GM03348 (cell line): ENCODE results near the gene MXRA8.
"Not testable (repeated sequence)": the region's sequence is repeated elsewhere in the genome, so short reads cannot be mapped to it uniquely, and the experiment has no call there.

Experiments
- DNase-seq: peaks from one replicate; pipeline ENCODE4 v3.0.0; 2012; ENCODE audit warnings: low spot score

The MXRA8 gene

GRCh38 chr1:1320666-1321448 lies 37.5 kb downstream of the MXRA8 start:
- no peak for DNase-seq

- DNase-seq, result no peak
Measured at GRCh38 chr1:1319646-1319941, 38.8 kb downstream of the MXRA8 start.

DNA sequence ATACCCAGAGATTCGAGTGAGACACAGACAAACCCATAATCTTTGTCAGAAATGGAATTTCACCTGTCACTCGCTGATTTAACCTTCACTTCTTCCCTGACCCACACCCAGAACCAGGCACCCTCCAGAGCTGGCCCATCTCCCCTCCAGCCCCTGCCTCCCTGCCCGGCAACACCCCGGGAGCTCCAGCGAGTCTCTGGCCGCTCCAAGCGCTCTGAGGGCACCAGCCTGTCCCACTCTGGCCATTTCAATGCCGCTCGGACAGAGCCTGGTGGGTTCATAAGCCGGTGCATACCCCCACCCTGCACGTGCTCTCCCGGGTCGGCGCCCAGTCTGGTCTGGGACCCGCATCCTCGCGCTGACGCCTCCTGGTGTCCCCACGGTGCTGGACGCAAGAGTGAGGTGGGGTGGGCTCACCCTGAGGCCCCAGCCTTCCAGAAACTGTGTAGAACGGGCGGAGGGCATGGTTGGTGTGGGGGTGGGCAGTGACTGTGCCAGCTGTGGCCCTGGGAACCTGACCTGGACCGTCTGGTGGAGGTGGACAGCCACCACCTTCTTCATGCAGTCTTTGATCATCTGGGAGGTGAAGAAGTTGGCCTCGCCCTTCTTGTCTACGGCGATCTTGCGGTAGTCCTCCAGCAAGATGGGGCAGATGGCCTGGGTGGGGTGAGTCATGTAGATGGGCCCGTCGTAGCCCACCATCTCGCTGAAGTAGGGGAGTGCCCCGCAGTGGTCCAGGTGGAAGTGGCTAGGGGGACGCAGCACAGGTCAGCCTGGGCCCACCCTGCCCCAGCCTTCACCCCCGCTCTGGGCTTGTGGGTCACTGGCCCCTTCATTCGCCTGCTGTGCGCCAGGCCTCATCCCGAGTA lies 39.3 kb downstream of the MXRA8 start:
- DNase-seq, result no peak

DNA sequence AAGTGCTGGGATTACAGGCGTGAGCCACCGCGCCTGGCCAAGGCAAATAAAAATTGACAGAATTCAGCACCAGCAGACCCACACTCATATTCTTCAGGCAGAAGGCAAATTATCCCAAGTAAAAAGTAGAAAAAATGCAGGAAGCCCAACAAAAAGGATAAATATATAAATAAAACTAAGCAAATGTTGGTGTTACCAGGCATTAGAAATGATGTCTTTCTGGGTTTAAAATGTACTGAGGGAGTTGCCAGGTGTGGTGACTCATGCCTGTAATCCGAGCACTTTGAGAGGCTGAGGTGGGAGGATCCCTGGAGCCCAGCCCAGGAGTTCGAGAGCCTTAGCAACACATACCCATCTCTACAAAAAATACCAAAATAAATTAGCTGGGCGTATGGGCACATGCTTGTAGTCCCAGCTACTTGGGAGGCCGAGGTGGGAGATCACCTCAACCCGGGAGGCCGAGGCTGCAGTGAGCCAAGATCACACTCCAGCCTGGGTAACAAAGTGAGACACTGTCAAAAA lies 40.2 kb downstream of the MXRA8 start:
- peak; percentile 68 for DNase-seq

- DNase-seq, result no peak
Measured at GRCh38 chr1:1317420-1317819, 40.9 kb downstream of the MXRA8 start.

DNA sequence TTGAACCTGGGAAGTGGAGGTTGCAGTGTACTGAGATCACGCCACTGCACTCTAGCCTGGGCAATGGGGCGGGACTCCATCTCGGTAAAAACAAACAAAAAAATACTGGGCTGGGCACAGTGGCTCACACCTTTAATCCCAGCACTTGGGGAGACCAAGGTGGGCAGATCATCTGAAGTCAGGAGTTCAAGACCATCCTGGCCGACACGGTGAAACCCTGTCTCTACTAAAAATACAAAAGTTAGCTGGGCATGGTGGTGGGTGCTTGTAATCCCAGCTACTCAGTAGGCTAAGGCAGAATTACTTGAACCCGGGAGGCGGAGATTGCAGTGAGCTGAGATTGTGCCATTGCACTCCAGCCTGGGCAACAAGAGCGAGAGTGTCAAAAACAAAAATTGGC lies 42.2 kb downstream of the MXRA8 start:
- DNase-seq, result not testable (repeated sequence)

GRCh38 chr1:1315435-1315954 lies 42.9 kb downstream of the MXRA8 start:
- no peak for DNase-seq

DNA sequence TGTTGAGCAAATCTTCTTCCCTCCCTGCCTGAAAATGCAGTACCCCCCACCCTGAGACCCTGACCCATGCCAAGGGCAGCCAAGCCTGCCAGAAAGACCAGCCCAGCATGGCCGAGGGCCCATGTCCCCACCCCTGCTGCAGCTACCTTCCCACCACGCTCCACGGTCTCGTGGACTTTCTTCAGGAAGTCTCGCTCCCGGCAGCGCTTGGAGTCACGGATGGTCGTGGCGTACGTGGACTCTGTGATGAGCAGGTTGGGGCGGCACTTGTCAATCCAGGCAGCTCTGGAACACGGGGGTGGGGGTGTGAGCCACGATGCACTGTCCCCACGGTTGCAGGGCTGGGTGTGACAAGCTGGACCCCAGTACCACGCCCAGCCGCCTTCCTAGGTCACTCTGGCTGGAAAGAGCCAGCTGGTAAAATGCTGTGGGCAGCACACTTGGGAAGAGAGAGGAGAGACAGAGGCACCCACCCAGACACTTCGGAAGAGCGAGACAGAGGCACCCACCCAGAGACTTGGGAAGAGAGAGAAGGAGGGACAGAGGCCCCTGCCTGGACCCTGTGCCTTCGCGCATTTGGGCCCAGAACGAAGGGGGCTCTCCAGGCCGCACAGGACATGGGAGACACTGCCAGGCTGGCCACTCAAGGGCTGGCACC lies 43.5 kb downstream of the MXRA8 start:
- no peak for DNase-seq

GRCh38 chr1:1314237-1314586 lies 44.1 kb downstream of the MXRA8 start:
- no peak for DNase-seq

DNA sequence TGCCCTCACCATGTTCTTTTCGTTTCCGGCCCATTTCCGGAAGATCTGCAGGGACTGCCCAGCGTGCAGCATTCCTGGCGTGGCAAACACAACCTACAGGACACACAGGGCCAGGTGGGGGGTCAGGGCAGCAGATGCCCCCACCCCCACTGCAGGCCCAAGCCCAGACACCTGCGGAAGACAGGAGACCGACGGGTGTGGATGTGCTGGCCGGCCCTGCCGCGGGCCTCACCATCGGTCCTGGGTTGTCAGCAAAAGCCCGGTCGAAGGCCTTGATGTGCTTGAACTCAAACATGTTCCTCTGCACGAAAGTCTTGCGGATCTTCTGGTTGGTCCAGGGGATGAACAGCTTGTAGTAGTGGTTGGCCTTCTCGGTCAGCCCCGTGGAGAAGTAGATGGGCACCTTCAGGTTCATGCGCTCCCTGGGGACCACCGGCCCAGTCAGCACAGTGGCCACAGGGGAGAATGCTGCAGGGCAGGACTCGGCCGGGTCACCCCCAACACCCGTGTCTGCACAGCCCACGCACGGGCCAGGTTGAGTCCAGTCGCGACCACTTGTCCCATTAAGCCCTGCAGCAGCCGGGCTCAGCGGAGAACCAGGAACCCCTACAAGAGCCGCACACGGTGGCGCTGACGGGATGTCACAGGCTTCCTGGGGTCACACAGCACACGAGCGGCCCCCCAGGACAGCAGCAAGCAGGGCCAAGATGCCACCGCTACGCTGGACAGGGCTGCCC lies 44.7 kb downstream of the MXRA8 start:
- DNase-seq, result no peak

GRCh38 chr1:1312450-1313314 lies 45.7 kb downstream of the MXRA8 start:
- no peak for DNase-seq

DNA sequence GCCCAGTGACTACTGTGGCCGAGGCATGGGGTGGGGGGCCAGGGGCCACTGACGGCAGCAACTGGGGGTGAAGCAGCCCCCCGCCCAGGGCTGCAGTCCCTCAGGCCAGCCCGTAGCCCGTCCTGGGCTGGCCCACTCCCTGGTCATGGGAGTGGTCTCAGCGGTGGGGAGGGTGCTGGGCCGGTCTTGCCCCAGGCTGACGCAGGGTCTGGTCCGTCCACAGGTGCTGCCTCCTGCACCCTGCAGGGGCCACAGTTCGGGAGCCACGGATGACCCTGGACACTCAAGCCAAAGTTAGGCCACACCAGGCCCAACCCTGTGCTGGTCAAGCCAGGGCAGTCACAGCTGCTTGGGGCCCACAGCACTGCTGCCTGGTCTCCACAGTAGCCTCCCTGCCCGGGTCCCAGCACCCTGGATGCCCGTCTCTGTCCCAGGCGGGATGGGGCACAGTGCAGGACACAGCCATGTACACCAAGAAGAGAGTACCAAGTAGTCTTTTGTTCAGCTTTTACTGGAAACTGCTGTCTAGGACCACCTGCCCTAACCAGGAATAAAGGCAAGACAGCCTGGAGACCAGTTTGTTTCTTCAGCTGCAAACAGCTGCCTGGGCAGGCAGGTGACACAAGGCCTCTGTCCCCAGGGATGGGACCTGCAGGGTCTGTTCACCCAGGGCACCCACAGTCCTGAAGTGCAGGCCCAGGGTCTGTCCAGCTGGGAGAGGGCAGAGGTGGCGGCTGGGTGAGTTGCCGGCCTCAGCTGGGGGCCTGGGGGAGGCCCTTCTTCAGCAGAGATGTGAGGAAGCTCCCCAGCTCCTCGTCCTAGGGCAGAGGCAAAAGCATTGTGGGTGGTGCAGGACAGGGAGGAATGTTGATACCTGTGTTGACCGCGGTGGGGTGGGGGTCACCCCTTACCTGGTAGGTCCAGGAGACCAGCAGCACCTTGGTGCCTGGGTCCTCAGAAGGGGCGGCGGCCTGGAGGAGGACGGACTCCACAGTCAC lies 46.9 kb downstream of the MXRA8 start:
- no peak for DNase-seq

DNA sequence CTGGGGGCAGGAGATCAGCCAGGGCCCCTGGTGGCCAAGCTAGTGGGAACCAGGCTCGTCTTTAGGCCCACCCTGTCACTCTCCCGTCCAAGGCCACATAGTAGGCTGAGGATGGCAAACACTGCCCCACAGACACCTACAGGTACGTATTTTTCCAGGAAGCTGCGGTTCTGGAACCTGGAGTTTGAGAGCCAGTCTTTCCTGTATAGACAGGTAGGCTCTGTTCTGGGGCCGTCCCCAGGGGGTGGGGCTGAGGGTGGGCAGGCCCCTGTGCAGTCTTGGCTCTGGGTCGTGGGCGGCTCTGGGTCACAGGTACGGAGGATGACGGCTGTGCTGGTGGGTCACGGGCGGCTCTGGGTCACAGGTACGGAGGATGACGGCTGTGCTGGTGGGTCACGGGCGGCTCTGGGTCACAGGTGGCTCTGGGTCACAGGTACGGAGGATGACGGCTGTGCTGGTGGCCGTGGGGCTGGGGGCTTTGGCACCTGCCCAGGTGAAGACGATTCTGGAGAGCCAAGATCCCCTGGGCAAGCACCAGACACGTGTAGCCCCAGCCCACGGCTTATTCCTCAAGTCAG lies 47.8 kb downstream of the MXRA8 start:
- no peak for DNase-seq

DNA sequence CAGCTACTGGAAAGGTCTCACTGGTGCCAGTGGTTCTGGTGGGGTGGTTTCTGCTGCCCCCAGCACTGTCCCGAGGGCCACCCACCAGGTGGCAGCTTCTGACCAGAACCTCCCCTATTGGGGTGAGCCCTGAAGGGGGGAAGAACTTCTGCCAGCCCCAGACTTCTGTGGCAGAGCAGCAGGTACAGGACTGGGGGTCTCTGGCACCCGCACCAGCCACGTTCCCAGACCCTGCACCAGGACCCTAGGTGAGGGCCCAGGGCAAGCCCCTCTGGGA lies 48.3 kb downstream of the MXRA8 start:
- no peak for DNase-seq

- no peak for DNase-seq
Measured at GRCh38 chr1:1309251-1310108, 48.9 kb downstream of the MXRA8 start.

DNA sequence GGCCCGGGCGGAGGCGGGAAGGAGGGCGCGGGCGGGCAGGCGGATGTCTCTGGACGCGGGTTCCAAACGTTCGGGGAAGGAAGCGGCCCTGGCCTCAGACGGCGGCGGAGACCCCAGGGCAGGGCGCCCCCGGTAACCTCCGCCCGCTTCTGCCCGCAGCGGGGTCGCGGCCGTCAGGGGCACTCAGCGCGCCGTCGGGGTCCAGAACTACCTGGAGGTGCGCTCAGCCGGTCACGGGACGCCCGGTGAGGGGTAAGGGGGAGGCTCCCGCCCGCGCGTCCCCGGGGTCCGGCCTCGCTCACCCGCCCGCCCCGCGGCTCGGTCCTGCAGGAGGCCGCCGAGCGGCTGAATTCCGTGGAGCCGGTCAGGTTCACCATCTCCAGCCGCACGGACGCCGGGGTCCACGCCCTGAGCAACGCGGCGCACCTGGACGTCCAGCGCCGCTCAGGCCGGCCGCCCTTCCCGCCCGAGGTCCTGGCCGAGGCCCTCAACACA lies 49.6 kb downstream of the MXRA8 start:
- peak; percentile 35 for DNase-seq

DNA sequence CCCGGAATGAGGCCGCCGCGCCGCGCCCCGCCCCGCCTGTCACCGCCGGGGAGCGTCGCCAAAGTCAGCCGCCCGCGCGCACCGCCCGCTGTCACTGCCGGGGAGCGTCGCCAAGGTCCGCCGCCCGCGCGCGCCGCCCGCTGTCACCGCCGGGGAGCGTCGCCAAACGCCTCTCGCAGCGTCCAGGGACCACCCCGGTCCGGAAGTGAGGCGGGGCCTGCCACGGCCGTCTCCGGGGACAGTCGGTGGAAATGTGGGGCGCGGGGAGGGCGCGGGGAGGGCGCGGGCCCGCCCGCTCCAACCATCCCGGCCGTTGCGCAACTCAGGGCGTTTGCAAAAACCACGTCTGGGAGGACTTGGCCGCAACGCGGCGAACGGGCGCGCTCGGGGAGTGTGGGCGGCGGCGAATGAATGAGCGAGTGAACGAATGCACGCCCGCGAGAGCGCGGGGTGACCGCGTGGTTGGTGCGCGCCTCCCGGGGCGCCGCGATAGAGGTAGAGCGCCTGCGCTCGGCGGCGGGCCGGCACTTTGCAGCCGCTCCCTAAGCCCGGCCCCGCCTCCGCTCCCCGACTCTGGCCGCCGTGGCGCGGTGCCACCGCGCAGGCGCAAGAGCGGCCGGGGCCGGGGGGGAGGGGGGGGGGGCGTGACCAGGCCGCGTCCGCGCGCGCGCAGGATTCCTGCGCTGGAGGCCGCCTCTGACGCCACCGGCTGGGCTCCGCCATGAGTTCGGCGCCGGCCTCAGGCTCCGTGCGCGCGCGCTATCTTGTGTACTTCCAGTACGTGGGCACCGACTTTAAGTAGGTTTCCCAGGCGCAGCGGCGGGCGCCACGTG lies 50.2 kb downstream of the MXRA8 start, which contains the start of the genes ACAP3 and PUSL1:
ACAP3 (minus strand) TSS at position 8 of the 833 bp plus-strand sequence. CDS start 115 bp downstream, outside the sequence.
PUSL1 (plus strand) TSS at position 675 of the 833 bp plus-strand sequence; CDS start at position 722, 47 bp downstream.
- DNase-seq, result peak; percentile 100
